ENCODE data around the gene COL11A1.

DNA sequence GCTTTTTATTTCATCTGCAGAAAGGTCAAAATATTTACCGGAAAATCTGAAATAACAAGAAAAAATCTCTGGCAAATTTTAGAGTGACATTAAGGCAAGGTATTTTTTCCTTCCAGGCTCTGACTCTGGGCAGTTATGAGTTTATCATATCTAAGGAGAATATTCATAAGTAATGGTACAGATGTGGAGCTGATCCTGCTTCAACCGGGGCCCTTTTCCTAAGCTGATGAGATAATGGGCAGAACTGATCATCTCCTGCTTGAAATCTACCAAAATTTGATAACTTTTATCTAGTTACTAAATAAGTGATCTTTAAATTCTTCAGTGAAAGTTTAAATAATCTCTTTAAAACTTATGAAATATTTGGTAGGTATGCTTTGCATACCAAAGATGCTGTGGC, 211.6 kb downstream of the COL11A1 start:
- TF ChIP-seq, protein P1, sequence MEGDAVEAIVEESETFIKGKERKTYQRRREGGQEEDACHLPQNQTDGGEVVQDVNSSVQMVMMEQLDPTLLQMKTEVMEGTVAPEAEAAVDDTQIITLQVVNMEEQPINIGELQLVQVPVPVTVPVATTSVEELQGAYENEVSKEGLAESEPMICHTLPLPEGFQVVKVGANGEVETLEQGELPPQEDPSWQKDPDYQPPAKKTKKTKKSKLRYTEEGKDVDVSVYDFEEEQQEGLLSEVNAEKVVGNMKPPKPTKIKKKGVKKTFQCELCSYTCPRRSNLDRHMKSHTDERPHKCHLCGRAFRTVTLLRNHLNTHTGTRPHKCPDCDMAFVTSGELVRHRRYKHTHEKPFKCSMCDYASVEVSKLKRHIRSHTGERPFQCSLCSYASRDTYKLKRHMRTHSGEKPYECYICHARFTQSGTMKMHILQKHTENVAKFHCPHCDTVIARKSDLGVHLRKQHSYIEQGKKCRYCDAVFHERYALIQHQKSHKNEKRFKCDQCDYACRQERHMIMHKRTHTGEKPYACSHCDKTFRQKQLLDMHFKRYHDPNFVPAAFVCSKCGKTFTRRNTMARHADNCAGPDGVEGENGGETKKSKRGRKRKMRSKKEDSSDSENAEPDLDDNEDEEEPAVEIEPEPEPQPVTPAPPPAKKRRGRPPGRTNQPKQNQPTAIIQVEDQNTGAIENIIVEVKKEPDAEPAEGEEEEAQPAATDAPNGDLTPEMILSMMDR (IDR thresholded peaks at IDR 0.05): no peak
- TF ChIP-seq POLR2A (IDR thresholded peaks at IDR 0.05): no peak

Data from esophagus squamous epithelium (tissue), 4 donors.